Inflammatory macrophage treated with lipopolysaccharide for 1 hour (primary cell): ENCODE results near the gene RASA3.
"Not testable (repeated sequence)": the region's sequence is repeated elsewhere in the genome, so short reads cannot be mapped to it uniquely, and the experiment has no call there.

Source experiments
- DNase-seq, 2 donors: peaks; one replicate each; pipeline ENCODE4 v3.0.0-alpha.2; 2020 to 2022

The RASA3 gene

DNA sequence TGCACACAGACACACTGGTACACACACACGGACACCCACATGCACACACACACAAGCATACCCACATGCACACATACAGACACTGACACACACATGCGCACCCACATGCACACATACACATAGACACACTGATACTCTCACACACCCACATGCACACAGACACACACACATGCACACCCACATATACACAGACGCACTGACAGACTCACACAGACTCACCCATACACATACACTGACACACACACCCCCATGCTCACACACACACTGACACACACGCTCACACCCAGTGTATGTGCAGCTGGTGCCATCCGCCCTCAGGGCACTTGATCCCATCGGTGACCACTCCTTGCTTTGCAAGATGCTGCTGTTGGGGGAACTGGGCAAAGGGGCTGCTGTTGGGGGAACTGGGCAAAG, 9.7 kb upstream of the RASA3 start:
- DNase-seq: no peak

DNA sequence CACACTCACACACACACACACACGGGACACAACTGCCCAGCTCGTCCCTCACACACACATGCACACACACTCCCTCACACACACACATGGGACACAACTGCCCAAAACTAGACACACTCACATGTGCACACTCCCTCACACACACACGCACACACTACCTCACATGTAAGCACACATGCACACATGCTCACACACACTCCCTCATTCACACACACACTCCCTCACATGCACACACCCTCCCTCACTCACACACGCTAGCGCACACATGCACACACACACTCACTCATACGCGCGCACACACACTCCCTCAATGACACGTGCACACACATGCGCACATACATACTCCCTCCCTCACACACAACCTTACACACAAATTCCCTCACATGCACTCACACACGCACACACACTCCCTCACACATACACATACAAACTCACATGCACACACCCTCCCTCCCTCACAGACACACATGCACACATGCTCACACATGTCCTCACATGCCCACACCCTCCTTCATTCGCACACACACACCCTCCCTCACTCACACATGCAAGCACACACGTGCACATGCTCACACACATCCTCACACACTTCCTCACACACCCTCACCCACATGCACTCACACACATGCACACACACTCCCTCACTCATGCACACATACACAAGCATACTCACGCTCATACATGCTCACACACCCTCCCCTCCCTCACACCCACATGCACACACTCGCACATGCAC, 9.0 kb upstream of the RASA3 start:
- no peak for DNase-seq

DNA sequence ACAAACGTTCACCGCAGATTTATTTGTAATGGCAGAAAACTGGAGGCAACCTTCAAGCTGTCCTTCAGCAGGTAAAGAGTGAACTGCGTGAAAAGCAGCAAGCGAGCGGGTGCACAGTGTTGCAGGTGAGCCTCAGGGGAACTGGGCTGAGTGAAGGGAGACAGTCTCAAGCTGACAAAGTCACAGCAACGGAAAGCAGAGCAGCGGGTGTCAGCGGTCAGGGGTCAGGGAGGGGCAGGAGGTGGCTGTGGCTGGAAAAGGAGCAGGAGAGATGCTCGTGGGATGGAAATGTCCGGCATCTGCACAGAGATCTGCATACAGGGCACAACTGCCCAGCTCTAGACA, 8.5 kb upstream of the RASA3 start:
- no peak for DNase-seq

DNA sequence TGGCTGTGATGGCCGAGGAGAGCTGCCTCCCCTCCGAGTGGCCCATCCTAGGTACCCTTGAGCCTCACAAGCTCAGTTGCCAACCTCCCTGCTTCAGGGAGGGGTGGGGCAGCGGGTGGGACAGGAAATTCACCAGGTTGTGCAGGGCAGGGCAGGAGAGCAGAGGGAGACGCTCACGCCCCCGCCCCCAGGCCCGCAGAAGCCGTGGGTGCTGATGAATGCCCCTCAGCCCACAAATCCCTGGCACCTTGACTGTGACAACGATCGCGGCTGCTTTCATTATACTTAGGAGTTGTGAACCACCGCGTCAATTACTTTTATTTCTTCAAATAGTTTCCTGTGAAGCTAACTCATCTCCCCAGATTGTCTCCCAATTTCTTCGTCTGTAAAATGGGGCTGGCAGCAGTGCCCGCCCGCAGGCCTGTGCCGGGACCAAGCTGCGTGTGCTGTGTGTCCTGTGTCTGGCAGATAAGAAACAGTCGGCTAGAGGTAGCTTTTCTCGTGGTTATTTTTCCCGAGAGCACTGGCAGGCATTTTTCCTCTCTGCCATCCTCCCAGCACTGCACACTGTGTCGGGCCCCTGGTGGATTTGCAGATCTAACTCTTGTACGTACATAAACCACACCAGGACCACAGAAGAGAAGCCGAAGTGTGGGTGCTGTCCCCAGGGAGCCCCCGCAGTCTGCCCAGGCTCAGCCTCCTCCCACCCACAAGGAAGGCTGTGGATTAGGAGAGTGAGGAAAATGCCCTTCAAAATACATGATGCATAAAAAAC, 7.9 kb upstream of the RASA3 start:
- DNase-seq: no peak

DNA sequence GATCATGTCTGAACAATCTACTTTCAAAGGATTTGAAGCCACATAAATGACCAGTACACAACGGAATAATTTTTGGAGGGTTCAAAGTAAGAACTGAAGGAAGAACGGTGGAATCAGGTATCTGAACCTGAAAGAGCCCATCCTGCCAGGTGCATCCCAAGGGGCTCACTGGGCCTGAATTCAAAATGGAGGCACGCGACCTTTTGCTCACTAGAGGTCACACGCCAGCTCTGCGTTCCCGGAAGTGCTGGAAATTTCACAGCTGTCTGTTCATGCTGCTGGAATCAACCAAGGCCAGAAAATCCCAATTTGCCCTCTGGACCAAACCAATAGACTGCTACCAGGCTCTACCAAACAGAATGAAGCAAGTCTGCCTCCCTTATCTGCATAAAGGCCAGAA, 4.2 kb upstream of the RASA3 start:
- no peak for DNase-seq

DNA sequence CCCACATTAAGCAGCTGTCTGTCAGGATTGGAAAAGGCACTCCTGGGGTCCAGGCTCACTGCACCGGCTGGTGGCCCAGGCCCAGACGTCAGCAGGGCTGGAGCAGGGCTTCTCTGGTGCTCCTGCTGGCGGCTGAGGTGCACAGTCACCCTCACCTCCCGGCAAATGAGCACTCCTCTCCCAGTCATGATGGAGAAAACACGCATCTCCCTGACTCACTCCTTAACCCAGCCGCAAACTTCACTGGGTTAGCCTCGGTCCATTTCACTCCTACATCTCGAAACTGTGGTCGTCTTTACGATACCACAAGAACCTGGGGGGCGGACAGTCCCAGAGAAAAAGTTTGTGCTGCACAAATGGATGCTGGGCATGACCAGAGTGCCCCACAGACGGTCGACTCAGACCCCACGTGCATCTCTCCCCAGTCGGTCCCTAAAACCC, 3.3 kb upstream of the RASA3 start:
- no peak for DNase-seq

DNA sequence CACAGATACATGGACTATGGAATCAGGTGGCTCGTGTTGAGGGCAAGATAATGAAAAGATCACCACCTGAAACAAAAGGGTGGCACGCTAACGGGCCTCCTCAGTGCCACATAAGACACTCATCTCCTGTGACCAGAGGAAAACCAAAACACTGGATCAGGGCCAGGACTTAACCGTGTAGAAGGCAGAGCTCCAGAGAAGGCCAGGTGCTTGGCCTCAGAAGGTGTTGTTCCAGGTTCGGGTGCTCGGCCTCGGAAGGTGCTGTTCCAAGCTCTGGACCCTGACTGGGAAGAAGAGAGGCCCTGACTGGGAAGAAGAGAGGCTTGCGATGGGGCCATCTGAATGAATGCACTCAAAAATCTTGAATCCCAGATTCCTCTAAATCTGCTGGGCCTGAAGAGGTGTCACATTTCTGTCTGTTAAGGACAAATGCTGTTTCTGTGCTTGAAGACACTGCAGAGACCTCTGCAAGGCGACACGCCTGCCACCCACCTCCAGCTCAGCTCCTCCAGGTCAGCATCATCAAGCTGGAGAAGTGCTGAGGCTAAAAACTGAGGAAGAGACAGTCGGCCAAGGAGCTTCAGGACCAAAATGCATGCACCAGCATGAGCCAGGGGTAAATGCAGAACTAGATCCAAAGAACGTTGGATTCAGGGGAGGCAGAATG, 2.7 kb upstream of the RASA3 start:
- no peak for DNase-seq

DNA sequence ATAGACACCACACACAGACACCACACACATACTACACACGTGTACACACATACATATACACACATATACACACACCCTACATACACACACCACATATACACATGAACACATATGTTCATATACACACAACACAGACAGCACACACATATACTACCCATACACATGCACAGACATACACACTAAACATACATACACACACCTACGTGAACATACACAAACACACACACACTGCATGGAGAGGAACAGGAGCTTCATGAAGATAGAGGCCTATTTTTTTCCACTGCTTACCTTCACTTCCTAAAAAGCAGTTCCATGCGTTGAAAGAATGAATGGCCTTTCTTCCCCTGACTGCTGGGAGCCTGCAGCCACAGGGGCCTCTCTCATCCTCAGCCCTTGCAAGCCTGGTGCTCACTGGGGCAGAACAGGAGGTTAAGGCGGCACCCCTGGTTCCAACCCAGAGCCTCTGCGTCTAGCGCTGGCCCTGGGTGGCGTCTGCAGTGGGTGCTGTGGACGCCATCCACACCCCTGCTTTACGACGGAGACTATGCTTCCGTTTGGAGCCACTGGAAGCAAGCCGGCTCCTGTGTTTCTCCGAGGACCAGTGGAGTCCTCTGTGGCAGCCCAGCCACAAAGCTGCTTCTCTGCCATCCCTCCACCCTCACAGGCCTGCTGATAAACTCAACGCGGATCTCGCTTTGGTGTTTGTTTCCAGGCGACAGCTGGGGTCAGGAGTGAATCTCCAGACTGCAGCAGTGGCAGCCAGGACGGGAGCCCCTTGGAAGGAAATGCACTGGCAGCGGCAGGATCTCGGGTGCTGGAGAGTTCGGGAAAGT, 1.9 kb upstream of the RASA3 start:
- no peak for DNase-seq

DNA sequence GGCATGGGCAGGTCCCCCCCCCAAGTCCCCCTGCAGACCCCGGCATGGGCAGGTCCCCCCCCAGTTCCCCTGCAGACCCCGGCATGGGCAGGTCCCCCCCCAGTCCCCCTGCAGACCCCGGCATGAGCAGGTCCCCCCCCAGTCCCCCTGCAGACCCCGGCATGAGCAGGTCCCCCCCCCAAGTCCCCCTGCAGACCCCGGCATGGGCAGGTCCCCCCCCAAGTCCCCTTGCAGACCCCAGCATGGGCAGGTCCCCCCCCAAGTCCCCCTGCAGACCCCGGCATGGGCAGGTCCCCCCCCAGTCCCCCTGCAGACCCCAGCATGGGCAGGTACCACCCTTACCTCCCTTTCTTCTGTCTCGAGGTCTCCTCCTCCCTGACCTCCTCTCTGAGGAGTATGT, 1.1 kb upstream of the RASA3 start:
- DNase-seq: not testable (repeated sequence)

DNA sequence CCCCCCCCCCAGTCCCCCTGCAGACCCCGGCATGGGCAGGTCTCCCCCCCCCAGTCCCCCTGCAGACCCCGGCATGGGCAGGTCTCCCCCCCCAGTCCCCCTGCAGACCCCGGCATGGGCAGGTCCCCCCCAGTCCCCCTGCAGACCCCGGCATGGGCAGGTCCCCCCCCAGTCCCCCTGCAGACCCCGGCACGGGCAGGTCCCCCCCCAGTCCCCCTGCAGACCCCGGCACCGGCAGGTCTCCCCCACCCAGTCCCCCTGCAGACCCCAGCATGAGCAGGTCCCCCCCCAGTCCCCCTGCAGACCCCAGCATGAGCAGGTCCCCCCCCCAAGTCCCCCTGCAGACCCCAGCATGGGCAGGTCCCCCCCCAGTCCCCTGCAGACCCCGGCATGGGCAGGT, 703 bp upstream of the RASA3 start:
- not testable (repeated sequence) for DNase-seq

DNA sequence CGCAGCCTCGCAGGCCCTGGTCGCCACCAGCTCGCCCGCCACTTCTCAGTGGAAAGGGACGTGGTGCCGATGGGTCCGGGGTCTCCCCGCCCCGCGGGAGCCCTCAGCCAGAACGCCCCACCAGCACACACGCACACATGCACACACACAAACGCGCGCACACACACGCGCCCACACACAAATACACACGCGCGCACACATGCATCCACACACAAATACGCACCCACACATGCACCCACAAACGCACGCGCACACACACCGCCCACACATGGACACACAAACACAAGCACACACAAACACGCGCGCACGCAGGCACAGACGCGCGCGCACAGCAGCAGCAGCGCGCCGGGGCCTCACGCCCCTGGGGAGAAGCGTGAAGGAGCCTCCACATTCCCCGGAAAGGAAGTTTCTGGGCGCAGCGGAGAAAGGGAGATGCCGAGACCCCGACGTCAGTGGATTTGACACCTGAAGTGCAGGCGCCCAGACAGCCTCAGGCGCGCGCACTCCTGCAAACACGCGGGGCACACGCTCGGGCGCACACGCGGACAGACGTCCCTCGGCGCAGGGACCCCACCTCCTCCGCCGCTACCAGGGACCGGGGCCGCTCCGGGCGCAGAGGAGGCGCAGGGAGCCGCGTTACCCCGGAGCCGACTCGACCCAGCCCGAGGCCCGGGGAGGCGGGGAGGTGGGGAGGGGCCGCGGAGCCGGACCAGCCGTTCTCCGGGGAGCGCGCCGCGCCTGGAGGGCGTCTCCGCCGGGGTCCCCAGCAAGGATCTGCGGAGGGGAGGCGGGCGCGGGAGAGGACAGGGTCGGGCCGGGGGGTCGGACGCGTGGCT, 622 bp downstream of the RASA3 start:
- no peak for DNase-seq

DNA sequence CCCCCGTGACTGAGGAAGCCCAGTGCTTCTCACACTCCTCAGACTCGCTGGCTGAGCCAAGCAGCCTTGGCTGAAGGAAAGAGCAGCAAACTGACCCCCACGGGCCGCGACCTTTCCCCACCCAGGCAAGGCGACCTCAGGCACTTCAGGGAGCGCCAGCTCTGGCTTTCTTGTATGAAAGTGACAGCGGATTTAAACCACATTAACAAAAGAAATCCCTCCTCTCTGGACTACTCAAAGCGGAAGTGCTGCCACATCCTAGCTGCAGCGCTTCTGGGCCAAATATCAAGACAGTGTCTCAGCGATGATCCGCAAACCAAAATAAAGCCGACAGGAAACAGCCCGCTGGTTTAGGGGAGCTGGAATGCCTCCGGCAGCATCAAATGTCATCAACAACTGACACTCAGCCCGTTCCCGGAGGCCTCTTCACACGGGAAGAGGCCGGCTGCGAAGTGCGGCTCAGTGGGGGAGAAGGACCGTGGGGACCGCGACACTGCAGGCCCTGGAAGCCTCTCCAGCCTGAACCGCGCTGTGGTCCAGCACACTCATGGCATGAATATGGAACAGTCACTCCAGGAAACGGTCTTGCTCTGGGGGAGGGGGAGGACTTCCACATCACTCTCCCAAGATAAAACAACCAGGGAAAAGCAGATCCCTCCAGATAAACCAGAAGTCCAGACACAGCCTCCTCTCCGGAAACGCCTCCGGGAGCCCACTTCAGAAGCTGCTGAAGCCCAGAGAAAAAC, 1.4 kb downstream of the RASA3 start:
- DNase-seq: peak; percentile 49 to 52

DNA sequence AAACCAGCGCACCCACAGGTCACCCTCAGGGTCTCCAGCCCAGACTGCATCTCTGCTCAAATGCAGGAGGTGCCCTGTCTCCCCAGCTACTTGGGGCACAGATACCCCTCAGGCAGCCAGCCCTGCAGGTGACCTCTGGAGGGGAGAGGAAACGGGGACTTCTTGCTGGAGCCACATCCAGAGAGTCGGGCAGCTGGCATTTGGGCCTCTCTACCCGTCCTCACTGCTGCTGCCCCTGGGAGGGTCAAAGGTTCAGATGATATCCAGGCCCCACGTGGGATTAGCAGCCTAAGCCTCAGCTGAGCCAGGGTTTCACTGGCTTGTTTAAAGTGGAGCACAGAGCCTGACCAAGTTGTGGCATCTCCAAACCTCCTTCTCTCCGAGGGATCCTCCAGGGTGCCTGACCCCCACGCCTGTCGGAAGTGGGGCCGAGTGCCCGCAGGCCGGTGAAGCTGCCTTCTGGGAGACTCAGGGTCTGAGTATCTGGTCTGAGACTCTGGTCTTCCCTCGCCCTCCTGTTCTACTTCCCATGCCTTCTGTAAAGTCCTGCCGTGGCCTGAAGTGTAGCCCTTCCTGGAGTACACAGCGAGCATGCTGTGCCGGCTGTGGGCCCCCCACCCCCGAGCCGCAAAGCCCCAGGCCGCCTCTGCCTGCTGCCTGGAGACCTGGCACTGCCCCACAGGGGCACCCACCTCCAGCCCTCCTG, 2.1 kb downstream of the RASA3 start:
- no peak for DNase-seq

DNA sequence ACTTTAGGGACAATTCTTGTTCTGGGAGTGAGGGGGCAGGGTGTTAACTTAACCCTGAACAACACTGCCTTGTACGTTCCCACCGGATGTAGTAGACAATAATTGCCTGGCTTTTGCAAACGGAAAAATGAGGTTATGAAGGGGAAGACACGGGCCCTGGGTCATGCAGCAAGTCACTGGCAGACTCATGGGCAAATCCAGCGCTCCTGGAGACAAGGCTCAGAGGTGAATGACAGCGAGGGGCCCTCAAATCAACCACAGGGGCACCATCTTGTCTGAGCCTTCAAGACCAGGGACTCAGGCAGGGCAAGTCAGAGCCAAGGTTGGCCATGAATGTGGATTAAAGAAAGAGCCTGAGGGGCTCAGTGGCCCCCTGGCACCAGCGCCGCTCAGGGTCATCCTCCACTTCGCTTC, 2.8 kb downstream of the RASA3 start:
- DNase-seq: no peak

DNA sequence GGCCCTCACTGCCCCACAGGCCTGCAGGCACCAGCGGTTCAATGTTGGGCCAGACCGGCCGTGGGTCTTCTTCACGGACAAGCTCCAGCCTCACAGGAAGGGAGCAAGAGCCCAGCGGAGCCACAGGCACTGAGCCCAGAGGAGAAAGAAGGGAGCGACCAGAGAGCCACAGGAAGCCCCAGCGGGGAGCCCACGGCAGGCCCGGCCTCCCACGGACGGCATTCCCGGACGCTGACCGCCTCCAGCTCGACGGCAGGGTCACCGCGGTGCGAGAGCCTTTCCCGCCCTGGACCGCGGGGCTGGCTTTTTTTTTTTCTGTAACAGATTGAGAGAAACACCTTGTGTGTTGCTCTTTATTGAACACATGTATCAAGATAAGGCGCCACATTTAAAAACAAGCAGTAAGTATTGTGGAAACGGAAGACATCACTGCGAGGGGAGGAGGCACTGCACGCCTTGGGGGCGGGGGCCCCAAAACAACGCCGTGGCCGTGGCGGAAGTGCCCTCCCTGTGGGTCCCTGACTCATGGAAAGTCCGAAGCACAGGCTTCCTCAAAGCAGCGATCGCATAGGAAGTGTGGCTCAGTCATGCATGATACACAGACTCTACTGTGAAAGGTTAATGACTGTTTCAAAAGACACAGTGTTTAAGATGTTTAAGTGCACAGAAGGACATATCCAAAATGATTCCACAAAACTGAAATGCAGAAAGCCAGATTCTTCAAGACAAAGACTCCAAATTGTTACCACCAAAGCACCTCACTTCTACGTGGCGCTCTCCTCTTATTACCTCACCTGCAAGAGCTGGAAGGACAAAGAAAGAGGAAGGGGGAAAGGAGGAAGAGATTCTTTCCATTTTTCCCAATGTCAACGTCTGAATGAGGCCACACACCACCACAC, 3.5 kb downstream of the RASA3 start:
- peak; percentile 96 to 98 for DNase-seq

DNA sequence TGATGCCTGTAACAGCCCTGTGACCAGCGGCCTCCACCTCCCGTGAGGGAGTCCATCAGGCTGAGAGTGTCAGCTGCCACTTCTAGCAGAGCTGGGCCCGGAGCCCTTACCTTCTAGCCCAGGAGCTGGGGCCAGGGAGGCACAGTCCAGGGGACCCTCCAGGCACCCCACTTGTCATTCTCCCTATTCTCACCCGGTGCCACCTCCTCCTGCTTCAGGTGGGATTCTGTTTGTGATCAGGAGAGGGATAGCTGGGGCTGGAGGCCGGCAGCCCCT, 4.1 kb downstream of the RASA3 start:
- DNase-seq: no peak

DNA sequence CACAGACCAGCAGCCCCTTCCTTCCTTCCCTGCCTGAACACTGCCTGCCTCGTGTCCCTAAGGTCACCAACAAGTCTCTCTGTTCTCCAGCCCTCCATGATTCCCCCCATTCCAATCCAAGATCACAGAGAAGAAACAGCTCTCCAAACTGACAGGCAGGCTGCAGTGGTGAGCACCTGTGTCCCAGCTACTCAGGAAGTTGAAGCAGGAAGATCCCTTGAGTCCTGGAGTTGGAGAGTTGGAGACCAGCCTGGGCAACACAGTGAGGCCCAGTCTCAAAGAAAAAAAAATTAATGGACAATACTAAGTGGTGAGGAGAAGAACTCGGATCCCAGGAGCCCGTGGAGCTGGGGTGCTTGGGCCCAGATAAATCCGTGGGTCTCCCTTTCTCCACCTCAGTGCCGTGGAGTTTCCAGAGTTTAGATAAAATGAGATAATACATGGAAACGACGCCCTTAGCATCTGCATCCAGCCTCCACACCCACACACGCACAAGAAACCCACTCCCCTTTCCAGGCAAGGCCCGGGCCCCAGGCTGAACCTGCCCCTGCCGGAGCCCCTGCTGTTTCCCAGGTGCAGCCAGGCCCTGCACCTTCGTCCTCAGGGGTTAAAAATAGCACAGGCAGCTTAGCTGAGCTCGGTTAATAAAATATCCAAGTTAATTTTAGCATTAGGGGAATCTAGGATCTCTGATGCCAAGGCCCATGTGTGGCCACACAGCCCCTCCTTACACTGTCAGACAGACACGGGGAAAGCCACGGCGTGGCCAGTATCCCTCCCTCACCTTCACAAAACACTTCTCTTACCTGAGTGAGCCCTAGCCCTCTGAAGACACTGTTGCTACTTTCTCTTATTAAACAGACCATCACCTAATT, 4.7 kb downstream of the RASA3 start:
- DNase-seq: no peak

DNA sequence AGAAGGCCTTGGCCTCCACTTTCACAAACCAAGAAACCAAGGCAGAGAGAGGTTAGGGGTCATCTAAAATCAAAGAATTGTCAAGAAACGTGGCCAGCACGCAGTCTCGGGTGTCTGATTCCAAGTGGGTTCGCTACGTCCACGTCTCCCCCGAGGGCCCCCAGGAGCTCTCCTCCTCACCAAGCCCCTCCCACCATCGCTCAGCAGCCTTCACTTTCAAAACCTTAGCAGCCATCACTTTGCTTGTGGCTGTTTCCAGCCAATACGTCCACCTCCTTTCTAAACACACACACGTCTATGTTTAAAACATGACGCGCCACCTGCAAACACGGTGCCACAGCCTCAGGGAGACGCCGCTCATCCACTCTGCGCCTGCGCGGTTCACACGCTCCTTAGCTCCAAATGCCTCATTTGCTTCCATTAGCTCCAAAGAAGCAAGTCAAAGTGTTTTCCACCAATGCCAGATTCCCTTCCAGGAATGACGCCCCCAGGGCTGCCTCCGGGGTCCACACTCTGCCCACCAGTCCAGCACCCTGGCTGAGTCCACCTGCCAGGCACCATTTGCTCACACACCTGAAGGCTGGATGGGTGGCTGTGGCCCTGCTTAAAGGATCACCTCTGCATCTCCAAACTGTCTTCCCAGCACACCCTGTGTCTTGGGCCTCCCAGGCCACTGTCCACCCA, 5.5 kb downstream of the RASA3 start:
- no peak for DNase-seq
